T-helper 1 cell treated with Interleukin-12 subunit alpha and Interleukin-12 subunit beta and Interleukin-4 antibody, amounts not matched to agents 30 ng/mL and 1 ng/mL, for 36 hours (primary cell): Measurements from ENCODE around the gene FAM163B. TPM values are rescaled to one million over a fixed set of nuclear protein-coding genes. Genes with fewer than 3 reads are reported as not detected.

Experiments
- intact Hi-C: fragments of 100-400 bp; cut with micrococcal nuclease; formaldehyde crosslinking; loops from one replicate; pipeline ENCODE4 v1.15.1; 2024
- total RNA-seq: library from RNA; stranded (reverse); gene quantifications from 2 replicates; pipeline ENCODE4 v1.2.3, GENCODE V29; 2022

The FAM163B gene
- total RNA-seq, 1 donor from 2014 or later = not detected

GRCh38 chr9:133618726-133619125, 9.5 kb upstream of the FAM163B start:
- intact Hi-C loops = no loop called here

GRCh38 chr9:133616643-133617405, 7.6 kb upstream of the FAM163B start:
- intact Hi-C loops = no loop called here

- intact Hi-C loops = no loop called here
Measured at GRCh38 chr9:133615606-133616188, 6.5 kb upstream of the FAM163B start.

- intact Hi-C loops = no loop called here
Measured at GRCh38 chr9:133615186-133615585, 6.0 kb upstream of the FAM163B start.

GRCh38 chr9:133614678-133615077, 5.5 kb upstream of the FAM163B start:
- intact Hi-C loops = no loop called here

- intact Hi-C loops = no loop called here
Measured at GRCh38 chr9:133614056-133614455, 4.9 kb upstream of the FAM163B start.

- intact Hi-C loops = no loop called here
Measured at GRCh38 chr9:133613432-133613831, 4.2 kb upstream of the FAM163B start.

GRCh38 chr9:133612816-133613215, 3.6 kb upstream of the FAM163B start:
- intact Hi-C loops = no loop called here

- intact Hi-C loops = no loop called here
Measured at GRCh38 chr9:133612051-133612450, 2.9 kb upstream of the FAM163B start.

- intact Hi-C loops = no loop called here
Measured at GRCh38 chr9:133610845-133611244, 1.7 kb upstream of the FAM163B start.

- intact Hi-C loops = no loop called here
Measured at GRCh38 chr9:133608889-133609288, 300 bp downstream of the FAM163B start.

GRCh38 chr9:133608382-133608781, 807 bp downstream of the FAM163B start:
- intact Hi-C loops = no loop called here

GRCh38 chr9:133607976-133608375, 1.2 kb downstream of the FAM163B start:
- intact Hi-C loops = no loop called here

- intact Hi-C loops = no loop called here
Measured at GRCh38 chr9:133607381-133607780, 1.8 kb downstream of the FAM163B start.

GRCh38 chr9:133606708-133607025, 2.5 kb downstream of the FAM163B start:
- intact Hi-C loops = no loop called here

GRCh38 chr9:133605856-133606707, 3.1 kb downstream of the FAM163B start:
- intact Hi-C loops = no loop called here

GRCh38 chr9:133605446-133605845, 3.7 kb downstream of the FAM163B start:
- intact Hi-C loops = no loop called here

GRCh38 chr9:133604856-133605255, 4.3 kb downstream of the FAM163B start:
- intact Hi-C loops = no loop called here

- intact Hi-C loops = no loop called here
Measured at GRCh38 chr9:133604214-133604613, 5.0 kb downstream of the FAM163B start.

- intact Hi-C loops = no loop called here
Measured at GRCh38 chr9:133603135-133603927, 5.9 kb downstream of the FAM163B start.

GRCh38 chr9:133602277-133602676, 6.9 kb downstream of the FAM163B start:
- intact Hi-C loops = no loop called here

GRCh38 chr9:133601746-133602145, 7.4 kb downstream of the FAM163B start:
- intact Hi-C loops = no loop called here
